Measurements from ENCODE around the gene PHTF1.
"Not testable (repeated sequence)": the region's sequence is repeated elsewhere in the genome, so short reads cannot be mapped to it uniquely, and the experiment has no call there.

Gene PHTF1

GRCh38 chr1:113779542-113779941 is 20.3 kb upstream of the PHTF1 start:
- DNase-seq (ENCODE audit: low read depth in 3 of 3, low spot score in 1 of 3): no peak

GRCh38 chr1:113777561-113777960 is 18.3 kb upstream of the PHTF1 start:
- no peak for DNase-seq (ENCODE audit: low read depth in 3 of 3, low spot score in 1 of 3)

DNA sequence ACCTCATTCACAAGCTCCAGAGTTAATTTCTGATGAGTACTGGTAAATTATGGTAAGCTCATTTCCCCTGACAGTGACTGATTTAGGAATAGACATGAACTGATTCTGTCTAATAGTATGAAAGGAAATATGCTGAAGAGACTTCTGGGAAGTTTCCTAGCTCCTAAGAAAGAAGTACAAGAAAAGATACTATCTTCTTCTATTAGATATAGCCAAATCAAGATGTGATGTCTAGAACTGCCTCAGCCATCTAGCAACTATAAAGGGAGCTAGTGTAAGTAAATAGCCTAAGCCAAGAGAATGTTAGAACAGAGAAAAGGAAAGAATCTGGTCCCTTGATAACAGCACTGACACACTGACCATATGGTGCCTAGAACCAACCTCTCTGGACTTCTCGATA is 10.7 kb upstream of the PHTF1 start:
- DNase-seq (ENCODE audit: low read depth in 3 of 3, low spot score in 1 of 3): no peak

GRCh38 chr1:113769601-113769970 is 10.3 kb upstream of the PHTF1 start:
- DNase-seq (ENCODE audit: low read depth in 3 of 3, low spot score in 1 of 3): no peak

DNA sequence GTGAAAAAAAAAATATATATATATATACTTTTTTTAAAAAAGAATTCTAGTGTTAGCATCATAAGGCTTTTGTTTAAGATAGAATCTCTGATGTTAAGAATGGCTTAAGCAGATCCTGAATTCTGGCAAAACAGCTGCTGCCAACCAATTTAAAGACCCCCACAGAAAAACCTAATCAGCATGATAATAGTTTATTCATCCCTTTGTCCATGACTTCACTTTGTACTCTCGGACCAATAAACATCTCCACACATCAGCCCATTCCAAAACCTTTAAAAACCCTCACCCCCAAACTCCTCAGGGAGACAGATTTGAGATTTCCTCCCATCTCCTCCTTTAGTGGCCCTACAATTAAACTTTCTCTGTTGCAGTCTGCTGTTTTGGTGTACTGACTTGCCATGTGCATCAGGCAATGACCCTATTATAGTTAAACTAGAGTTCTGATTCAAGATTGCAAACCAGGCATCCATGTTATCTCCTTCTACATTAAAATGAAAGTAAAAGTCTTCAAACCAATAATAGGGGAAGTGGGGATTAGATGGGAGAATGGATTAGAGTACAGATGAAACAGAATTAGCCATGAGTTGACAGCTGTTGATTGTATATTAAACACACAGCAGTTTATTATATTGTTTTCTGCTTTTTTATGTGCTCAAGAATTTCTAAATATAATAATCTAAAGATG is 9.8 kb upstream of the PHTF1 start:
- DNase-seq (ENCODE audit: low read depth in 3 of 3, low spot score in 1 of 3): no peak

DNA sequence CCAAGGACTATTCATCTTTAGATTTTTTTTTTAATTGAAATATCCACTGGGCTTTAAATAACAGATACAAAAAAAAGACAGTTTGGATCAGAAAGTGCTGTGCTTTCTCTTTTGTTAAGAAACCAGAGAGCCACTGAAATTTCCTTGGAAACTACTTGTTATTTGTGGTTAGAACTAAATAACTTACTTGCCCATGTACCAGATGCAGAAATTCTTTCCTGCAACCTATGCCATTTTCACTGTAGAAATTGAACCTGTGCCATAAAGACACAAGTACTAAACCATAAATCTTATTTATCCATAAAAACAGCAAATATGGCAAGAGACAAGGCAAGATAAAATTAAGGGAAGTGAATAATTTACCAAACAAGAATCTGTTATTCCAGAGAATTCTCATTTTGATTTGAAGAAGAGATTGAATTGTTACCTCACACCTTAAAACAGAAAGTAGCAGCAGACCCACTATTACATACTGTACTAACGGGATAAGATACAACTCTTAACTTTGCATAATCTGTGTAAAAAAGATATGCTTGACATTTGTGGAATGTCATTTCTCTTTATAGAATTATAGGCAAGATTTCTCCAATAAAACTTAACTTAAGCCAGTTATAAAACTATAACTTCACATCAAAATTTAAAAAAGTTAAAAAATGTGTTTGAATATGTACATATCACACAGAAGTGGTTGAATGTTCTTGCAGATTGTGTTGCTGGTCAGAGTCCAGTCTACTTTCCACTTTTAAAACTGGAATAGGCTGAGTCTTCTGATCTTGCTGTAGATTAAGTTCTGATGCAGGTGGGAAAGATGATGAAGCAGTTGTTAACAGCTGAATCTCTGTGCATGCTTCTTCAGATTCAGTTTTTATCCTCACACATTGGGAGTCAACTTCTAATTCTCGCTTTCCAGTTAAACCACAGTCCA is 6.3 kb upstream of the PHTF1 start:
- no peak for DNase-seq (ENCODE audit: low read depth in 3 of 3, low spot score in 1 of 3)

- no peak for DNase-seq (ENCODE audit: low read depth in 3 of 3, low spot score in 1 of 3)
These were observed 4.4 kb upstream of the PHTF1 start for GRCh38 chr1:113763661-113764060.

- DNase-seq (ENCODE audit: low read depth in 3 of 3, low spot score in 1 of 3): no peak
These were observed 2.7 kb upstream of the PHTF1 start for GRCh38 chr1:113761937-113762336.

DNA sequence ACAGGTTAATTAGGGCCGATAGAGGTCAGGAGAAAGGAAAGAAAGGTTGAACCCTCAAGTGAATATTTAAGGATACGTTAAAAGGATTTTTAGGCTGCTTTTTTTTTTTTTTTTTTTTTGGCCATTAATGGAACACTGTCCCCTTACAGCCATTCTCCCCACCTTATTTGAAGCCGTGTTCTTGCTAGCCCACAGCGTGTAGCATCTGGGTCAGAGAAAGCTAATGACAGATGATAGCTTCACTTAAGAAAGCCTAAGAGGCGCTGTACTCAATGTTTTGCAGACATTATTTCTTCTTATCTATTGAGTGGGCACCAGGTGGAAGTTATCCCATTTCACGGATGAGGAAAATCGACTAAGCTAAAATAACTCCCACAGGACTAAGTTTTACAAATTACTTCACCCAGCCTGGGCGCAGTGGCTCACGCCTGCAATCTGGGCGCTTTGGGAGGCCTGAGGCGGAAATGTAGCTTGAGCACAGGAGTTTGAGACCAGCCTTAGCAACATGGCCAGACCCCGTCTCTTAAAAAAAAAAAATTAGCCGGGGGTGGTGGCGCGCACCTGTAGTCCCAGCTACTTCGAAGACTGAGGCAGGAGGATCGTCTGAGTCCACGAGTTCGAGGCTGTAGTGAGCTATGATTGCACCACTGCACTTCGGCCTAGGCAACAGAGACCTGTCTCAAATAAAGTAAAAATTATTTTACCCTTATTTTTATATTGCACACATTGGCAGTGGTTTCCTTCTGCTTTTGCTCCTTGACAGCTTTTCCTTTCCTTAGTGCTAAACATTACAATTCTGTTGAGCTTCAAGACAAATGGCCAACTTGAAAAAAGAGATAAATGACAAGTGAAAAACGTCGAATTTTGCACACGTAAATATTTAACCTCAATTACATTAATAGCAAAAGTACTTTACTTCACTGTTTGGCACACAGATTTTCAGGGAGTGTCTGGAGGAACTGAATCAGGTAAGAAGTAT is 1.1 kb upstream of the PHTF1 start:
- DNase-seq (ENCODE audit: low read depth in 3 of 3, low spot score in 1 of 3): no peak

GRCh38 chr1:113758631-113759332 is 504 bp downstream of the PHTF1 start:
- peak in 2 of 3 donors; percentile 5 to 34 for DNase-seq (ENCODE audit: low read depth in 3 of 3, low spot score in 1 of 3)

GRCh38 chr1:113756461-113756860 is 2.8 kb downstream of the PHTF1 start:
- no peak for DNase-seq (ENCODE audit: low read depth in 3 of 3, low spot score in 1 of 3)

DNA sequence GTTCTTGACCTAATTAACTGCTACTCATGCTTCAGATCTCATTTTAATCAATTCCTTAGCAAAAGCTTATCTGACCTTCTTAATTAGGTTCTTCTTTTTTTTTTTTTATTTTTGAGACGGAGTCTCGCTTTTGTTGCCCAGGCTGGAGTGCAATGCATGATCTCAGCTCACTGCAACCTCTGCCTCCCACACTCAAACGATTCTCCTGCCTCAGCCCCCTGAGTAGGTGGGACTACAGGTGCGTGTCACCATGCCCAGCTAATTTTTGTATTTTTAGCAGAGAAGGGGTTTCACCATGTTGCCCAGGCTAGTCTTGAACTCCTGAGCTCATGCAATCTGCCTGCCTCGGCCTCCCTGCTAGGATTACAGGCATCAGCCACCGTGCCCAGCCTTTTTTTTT is 6.0 kb downstream of the PHTF1 start:
- not testable (repeated sequence) for DNase-seq (ENCODE audit: low read depth in 3 of 3, low spot score in 1 of 3)

GRCh38 chr1:113751516-113751915 is 7.8 kb downstream of the PHTF1 start:
- no peak for DNase-seq (ENCODE audit: low read depth in 3 of 3, low spot score in 1 of 3)

GRCh38 chr1:113751114-113751513 is 8.2 kb downstream of the PHTF1 start:
- DNase-seq (ENCODE audit: low read depth in 3 of 3, low spot score in 1 of 3): no peak

- DNase-seq (ENCODE audit: low read depth in 3 of 3, low spot score in 1 of 3): no peak
These were observed 9.9 kb downstream of the PHTF1 start for GRCh38 chr1:113749402-113749801.

DNA sequence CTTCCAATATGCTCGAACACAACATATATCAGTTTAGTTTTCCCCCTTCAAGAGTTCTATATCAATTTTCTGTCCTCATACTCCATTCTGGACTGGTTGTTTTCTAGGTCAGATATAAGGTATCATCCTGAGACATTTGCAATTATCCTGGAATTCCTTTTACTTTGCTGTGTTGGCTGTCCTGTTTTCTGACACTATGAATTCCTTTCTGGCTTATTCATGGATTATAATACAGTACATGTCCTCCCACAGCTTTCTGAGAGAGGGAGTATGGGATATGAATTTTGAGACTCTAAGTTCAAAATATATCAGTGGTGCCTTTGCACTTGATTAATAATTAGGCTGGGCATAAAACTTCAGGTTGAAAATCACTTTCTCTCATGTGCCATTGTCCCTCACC is 11.9 kb downstream of the PHTF1 start:
- no peak for DNase-seq (ENCODE audit: low read depth in 3 of 3, low spot score in 1 of 3)

- no peak for DNase-seq (ENCODE audit: low read depth in 3 of 3, low spot score in 1 of 3)
These were observed 13.9 kb downstream of the PHTF1 start for GRCh38 chr1:113745425-113745824.

GRCh38 chr1:113744114-113744513 is 15.2 kb downstream of the PHTF1 start:
- no peak for DNase-seq (ENCODE audit: low read depth in 3 of 3, low spot score in 1 of 3)

GRCh38 chr1:113742515-113742914 is 16.8 kb downstream of the PHTF1 start:
- no peak for DNase-seq (ENCODE audit: low read depth in 3 of 3, low spot score in 1 of 3)

- DNase-seq (ENCODE audit: low read depth in 3 of 3, low spot score in 1 of 3): no peak
These were observed 24.8 kb downstream of the PHTF1 start for GRCh38 chr1:113734357-113735055.

All from stimulated activated CD4-positive, alpha-beta T cell treated with anti-CD3 and anti-CD28 coated beads, TNF-alpha, amount 100 ng/mL, for 1 hour (primary cell).